Mammary epithelial cell (primary cell): Measurements from ENCODE around the gene TCF23.

Experiments
- CTCF ChIP-seq, 2 donors: IDR thresholded peaks in 1 of 2; conservative IDR thresholded peaks in 1 of 2; 2 replicates each; pipeline ENCODE4 v1.5.1; 2011 to 2012; ENCODE audit warnings: inconsistent platforms in 2 of 2, low read length in 2 of 2, mild to moderate bottlenecking in 2 of 2, control low read depth in 1 of 2, low read depth in 1 of 2; ENCODE audit not compliant: insufficient read depth in 1 of 2; ENCODE audit errors: extremely low read depth in 1 of 2
- EZH2 ChIP-seq: IDR thresholded peaks from 2 replicates; pipeline ENCODE4 v1.6.1; 2012; ENCODE audit warnings: low read length, inconsistent platforms, borderline replicate concordance

GRCh38 chr2:27204566-27204965 is 55.8 kb downstream of the TCF23 start:
- no peak for TF ChIP-seq CTCF (conservative IDR thresholded peaks at IDR 0.05 in 1 of 2, IDR thresholded peaks at IDR 0.05 in 1 of 2; ENCODE audit: extremely low read depth in 1 of 2, insufficient read depth in 1 of 2, low read depth in 1 of 2, low read length in 2 of 2)
- no peak for TF ChIP-seq EZH2
